Bronchial epithelial cell (primary cell): Measurements from ENCODE around the gene HDAC4. TPM values are rescaled to one million over a fixed set of nuclear protein-coding genes. Genes with fewer than 3 reads are reported as not detected.
A peak's percentile ranks its signal among the peaks of the same experiment; 100 is the strongest.

Experiments
- DNase-seq: peaks from one replicate; pipeline ENCODE4 v3.0.0-alpha.2; 2010; ENCODE audit warnings: low read depth
- FAIRE-seq: peaks from 2 replicates; lab custom pipeline; 2011; peaks lifted over from hg19 to GRCh38; lab: Jason Lieb, UNC
- H3K27me3 ChIP-seq: 2 replicates; pipeline ENCODE4 v1.5.1; 2011; ENCODE audit warnings: low read length; ENCODE audit not compliant: control insufficient read depth, insufficient read depth
- H3K36me3 ChIP-seq: 2 replicates; pipeline ENCODE4 v1.5.1; 2011; ENCODE audit warnings: low read length; ENCODE audit not compliant: control insufficient read depth, insufficient read depth
- H3K4me3 ChIP-seq: 2 replicates; pipeline ENCODE4 v1.5.1; 2011; ENCODE audit warnings: mild to moderate bottlenecking, low read depth, low read length, control low read depth
- total RNA-seq: library from RNA; depleted of rRNA; stranded (reverse); fragments of >200 nt; gene quantifications from 2 replicates; pipeline ENCODE4 v1.2.1, GENCODE V29; 2014
- TF ChIP-seq, protein P1 (sequence below): IDR thresholded peaks from 2 replicates; pipeline ENCODE4 v1.5.1; 2011; ENCODE audit warnings: mild to moderate bottlenecking, moderate library complexity, low read length, control low read depth, inconsistent platforms; ENCODE audit not compliant: insufficient read depth, severe bottlenecking

The HDAC4 gene
- total RNA-seq, 1 donor from 2014 or later, result 5.3 TPM

DNA sequence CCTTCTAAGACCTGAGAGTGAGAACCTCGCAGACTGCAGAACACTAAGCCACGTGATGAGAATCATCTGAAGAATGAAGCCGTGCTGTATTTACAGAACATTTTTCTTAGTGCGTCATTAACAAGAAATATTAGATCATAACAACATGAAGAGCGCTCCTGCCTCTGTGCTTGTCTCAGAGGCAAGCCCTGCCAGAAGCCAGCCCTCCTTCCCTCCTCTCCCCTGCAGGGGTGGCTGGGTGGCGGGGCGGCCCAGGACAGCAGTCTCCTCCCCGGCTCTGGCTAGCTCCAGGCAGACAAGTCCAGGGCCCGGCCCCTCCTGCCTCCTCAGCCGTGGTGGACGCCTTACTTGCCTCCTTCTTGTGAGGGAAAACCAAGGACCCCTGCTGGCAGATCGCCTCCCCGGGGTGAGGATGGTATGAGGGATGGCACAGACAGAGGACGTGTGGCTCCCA lies 290.2 kb downstream of the HDAC4 start:
- FAIRE-seq (no peak), DNase-seq (no peak)
- H3K4me3 ChIP-seq, result no peak overlapping the region
- TF ChIP-seq, protein P1, sequence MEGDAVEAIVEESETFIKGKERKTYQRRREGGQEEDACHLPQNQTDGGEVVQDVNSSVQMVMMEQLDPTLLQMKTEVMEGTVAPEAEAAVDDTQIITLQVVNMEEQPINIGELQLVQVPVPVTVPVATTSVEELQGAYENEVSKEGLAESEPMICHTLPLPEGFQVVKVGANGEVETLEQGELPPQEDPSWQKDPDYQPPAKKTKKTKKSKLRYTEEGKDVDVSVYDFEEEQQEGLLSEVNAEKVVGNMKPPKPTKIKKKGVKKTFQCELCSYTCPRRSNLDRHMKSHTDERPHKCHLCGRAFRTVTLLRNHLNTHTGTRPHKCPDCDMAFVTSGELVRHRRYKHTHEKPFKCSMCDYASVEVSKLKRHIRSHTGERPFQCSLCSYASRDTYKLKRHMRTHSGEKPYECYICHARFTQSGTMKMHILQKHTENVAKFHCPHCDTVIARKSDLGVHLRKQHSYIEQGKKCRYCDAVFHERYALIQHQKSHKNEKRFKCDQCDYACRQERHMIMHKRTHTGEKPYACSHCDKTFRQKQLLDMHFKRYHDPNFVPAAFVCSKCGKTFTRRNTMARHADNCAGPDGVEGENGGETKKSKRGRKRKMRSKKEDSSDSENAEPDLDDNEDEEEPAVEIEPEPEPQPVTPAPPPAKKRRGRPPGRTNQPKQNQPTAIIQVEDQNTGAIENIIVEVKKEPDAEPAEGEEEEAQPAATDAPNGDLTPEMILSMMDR, result no peak
- no peaks in the 10 kb centered on the region for H3K27me3 ChIP-seq
- H3K36me3 ChIP-seq, result no peaks in the 10 kb centered on the region

DNA sequence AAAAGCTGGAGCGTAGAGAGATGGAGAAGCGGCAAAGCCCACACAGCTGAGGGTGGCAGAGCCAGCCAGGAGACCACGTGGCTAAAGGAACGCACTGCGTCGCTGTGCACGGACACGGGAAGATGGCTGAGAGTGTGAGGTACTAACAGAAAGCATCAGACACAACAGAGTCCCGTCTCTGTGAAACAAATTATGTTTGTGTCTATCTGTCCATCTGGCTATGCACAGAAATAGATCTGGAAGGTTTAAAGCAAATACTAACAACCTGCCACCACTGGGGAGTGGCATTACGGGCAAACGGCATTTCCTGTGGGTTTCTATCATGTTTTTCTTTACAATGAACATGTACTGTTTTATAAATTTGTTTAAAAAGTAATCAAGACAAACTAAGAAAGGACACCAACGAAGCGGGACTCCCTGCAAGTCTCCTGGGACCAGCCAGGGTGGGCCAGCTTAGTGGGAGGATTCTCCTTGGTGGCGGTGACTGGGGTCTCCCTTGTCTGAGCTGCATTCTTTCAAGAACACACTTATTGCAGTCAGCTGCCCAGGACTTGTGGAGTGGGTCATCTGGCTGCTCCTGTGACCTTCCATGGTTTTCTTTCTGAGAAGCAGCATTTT lies 290.8 kb downstream of the HDAC4 start:
- Histone ChIP-seq H3K4me3 (no peak overlapping the region), H3K27me3 (no peaks in the 10 kb centered on the region), H3K36me3 (no peaks in the 10 kb centered on the region)
- no peak for FAIRE-seq
- DNase-seq, result no peak
- TF ChIP-seq, protein P1, result no peak

DNA sequence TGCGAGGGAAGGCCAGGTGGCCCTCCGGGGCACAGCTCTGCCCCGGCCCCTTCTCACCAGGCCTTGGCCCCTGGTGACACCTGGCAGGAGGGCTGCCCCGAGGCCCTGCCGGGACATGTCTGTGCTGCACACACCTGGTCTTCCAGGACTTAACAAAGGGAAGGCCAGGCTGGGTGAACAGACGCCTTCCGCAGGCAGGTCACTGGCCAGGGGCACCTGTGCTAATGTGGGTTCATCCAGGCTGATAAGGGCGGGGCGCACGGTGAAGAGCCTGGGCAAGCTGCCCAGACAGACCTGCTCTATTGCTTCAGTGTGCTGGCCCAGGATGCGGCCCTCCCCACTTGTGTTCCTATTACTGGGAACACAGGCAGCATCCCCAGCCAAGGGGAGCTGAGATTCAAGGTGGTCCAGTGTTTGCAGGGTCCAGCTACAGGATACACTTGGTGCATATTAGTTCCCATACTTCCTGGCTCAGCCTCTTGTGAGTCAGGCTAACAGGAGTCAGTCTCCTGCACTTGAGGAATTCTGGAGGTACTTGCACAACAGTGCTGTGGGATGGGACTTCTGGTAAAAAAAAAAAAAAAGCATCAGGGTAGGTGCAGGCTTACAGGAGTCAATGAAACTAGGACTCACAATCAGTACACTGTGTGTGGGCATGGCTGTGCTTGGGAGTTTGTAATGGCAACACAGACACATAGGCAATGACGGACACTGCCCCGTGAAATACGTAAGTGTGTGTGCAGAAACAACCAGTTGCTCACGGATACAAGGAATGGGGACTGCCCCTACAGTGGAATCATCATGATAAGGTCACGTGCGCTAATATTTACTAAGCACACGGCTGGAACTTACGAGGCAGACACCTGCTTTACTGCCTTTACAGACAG lies 291.5 kb downstream of the HDAC4 start:
- H3K27me3 ChIP-seq, result no peaks in the 10 kb centered on the region
- TF ChIP-seq, protein P1, result no peak
- no peak overlapping the region for H3K4me3 ChIP-seq
- FAIRE-seq, result no peak
- H3K36me3 ChIP-seq, result no peaks in the 10 kb centered on the region
- DNase-seq, result peak; percentile 15

DNA sequence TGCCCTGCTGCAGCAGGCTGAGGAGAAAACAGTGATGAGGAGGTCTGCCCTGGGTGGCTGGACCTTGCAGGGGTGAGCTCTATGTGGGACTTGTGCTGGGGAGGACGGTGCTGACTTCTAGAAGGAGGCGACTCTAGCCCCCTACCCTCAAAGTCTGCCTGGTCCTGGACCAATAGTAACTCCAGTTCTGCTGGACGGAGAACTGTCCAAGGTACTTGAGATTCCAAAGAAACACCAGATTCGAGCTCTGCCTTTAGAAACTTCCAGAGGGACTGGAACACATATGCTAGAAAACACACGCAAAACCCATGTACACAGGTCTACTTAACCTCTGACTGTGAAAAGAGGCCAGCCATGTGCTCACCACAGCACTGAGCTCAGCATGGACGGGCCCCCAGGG lies 292.4 kb downstream of the HDAC4 start:
- FAIRE-seq (peak; percentile 28), DNase-seq (no peak)
- H3K4me3 ChIP-seq, result no peak overlapping the region
- H3K27me3 ChIP-seq, result no peaks in the 10 kb centered on the region
- TF ChIP-seq, protein P1, result no peak
- H3K36me3 ChIP-seq, result no peaks in the 10 kb centered on the region

DNA sequence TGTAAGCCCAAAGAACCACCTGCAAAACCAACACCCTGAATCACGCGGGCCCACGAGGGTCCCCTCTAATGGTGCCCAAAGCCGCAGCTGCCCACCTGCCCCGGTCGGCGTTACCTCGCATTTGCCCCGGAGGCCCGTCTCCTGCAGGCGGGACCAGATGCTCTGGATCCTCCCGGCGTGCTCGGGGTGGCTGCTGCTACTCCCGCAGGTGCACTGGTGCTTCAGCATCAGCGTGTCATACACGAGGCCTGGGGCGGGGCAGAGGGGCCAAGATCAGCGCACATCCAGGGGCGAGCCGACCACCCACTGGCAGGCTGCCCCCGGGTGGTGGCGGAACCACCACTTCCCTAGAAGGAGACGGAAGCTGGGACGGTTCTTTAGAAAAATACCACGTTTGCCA lies 292.9 kb downstream of the HDAC4 start:
- no peak for DNase-seq
- TF ChIP-seq, protein P1, result no peak
- no peaks in the 10 kb centered on the region for H3K27me3 ChIP-seq
- H3K36me3 ChIP-seq, result no peaks in the 10 kb centered on the region
- no peak overlapping the region for H3K4me3 ChIP-seq
- no peak for FAIRE-seq
